Hematopoietic multipotent progenitor cell treated with erythropoietin and hydrocortisone succinate and interleukin-3 and kit ligand, for 6 days (in vitro differentiated cells): ENCODE data around the gene ANO9.

Experiments used
- DNase-seq: peaks from one replicate; pipeline ENCODE4 v3.0.0-alpha.2; 2015

The ANO9 gene, protein sequence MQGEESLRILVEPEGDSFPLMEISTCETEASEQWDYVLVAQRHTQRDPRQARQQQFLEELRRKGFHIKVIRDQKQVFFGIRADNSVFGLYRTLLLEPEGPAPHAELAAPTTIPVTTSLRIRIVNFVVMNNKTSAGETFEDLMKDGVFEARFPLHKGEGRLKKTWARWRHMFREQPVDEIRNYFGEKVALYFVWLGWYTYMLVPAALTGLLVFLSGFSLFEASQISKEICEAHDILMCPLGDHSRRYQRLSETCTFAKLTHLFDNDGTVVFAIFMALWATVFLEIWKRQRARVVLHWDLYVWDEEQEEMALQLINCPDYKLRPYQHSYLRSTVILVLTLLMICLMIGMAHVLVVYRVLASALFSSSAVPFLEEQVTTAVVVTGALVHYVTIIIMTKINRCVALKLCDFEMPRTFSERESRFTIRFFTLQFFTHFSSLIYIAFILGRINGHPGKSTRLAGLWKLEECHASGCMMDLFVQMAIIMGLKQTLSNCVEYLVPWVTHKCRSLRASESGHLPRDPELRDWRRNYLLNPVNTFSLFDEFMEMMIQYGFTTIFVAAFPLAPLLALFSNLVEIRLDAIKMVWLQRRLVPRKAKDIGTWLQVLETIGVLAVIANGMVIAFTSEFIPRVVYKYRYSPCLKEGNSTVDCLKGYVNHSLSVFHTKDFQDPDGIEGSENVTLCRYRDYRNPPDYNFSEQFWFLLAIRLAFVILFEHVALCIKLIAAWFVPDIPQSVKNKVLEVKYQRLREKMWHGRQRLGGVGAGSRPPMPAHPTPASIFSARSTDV

DNA sequence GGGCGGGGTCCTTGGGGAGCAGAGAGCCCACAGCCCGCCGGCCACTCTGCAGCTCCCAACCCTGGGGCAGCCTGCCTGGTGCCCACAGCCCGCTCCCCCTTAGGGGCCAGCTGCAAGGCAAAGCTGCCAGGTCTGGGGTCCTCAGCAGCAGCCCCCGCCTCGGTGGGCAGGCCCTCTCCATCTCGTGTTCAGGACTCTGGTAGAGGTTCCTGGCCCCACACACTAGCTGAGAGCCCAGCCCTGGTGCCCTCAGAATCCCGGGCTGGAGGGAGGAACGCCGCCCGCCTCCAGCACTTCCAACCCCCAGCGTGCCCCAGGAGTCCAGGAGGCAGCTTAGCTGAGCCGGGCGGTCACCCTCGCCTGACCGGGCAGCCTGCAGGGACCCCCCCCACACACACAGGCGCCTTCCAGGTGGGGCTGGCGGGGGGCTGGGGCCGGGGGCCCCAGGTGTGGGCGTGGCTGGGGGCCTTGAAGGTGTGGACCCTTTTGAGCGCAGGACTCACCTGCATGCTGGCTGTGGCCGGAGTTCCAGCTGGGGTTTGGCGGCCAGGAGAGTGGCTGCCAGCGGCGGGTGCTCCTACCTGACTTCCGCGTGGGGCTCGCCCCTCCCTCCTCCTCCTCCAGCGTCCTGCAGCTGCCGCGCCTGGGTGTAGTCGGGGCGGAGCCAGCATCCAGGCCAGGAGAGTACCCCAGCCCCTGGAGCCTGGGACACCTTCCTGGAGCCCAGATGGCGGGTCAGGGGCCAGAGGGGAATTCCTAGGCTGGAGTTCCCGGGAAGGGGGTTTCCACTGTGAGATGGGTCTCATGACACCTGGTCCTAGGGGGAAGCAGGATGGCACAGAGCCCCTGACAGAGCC lies at the start of gene ANO9:
Gene ANO9 (minus strand): TSS at position 594 of the 857 bp plus-strand sequence. CDS start 85 bp downstream, at position 509.
- DNase-seq: peak; percentile 45

DNA sequence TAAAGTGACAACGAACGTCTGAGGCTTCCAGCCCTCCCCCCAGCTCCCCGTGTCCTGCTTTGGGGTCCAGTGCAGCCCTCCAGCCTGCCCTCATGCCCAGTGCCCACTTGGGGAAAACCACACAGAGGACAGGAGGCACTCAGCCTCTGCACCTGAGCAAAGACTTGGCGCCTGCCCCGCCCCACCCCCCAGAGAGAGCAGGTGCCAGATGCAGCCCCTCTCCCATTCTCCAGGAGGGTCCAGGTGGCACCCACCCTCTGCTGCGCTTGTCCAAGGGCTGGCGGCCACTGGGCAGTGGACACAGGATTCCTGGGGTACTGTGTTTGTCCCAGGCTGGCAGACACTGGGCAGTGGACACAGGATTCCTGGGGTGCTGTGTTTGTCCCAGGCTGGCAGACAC lies 49.5 kb upstream of the ANO9 start:
- no peak for DNase-seq

DNA sequence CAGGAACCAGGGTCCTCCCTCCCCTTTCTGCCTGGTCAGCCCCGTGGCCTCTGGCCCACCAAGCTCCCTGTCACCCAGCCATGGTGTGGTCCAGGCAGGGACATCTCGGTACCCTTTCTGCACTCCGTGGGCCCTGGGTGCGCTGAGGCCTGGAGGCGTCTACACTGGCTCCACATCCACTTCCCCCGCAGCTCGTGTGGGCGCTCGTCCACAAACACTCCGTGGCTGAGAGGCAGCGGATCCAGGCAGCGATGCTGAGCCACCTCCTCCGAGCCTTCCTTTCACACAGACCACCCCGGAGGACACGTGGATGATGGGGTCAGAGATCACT lies 49.1 kb upstream of the ANO9 start:
- no peak for DNase-seq

DNA sequence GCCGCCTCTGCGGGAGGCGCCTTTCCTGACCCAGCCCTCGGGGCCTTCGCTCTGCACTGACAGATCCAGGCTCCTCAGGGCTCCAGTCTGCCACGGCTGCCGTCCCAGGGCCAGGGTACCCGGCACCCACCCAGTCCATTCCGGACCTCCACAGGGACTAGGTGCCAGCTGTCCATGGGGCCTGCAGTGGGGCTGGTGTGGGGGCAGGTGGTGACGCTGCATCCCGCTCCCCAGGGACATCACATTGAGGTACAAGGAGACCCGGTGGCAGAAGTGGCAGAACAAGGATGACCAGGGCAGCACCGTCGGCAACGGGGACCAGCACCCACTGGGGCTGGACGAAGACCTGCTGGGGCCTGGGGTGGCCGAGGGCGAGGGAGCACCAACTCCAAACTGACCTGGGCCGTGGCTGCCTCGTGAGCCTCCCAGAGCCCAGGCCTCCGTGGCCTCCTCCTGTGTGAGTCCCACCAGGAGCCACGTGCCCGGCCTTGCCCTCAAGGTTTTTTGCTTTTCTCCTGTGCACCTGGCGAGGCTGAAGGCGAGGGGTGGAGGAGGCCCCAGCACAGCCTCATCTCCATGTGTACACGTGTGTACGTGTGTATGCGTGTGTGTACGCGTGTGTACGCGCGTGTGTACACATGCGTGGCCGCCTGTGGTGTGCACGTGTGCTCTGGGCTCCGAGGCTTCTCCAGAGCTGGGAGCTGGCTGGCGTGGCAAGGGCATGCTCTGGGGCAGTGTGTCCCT lies 48.5 kb upstream of the ANO9 start:
- DNase-seq: no peak

DNA sequence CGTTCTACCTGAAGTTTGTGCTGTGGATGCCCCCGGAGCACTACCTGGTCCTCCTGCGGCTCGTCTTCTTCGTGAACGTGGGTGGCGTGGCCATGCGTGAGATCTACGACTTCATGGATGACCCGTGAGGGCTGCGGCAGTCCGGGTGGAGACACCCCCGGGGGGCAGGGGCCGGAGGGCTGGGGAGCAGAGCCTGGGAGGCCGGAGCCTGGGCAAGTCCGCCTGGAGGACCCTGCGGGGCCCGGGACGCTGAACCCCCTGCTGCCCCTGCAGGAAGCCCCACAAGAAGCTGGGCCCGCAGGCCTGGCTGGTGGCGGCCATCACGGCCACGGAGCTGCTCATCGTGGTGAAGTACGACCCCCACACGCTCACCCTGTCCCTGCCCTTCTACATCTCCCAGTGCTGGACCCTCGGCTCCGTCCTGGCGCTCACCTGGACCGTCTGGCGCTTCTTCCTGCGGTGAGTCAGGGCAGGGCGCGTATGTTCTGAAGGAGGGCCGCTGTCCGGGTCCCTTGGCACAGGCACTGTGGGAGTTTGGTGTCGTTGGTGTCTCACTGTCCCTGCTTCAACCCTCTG lies 47.9 kb upstream of the ANO9 start:
- DNase-seq: no peak

DNA sequence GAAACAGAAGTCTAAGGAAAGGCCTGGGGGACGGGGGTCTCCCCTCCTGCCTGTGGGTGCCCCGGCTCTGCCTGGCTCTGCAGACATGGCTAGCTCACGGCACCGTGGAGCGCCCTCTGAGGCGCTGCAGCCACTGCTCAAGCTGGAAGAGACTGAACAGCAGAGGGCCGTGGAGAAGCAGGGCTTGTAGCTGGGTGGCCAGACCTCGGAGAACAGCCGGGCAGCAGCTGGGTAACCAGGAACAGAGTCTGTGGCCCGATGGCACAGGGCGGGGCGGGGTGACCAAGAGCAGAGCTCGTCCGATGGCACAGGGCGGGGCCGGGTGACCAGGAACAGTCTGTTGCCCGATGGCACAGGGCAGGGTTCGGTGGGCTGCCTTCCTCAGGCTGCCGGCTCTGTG lies 47.2 kb upstream of the ANO9 start:
- DNase-seq: no peak

DNA sequence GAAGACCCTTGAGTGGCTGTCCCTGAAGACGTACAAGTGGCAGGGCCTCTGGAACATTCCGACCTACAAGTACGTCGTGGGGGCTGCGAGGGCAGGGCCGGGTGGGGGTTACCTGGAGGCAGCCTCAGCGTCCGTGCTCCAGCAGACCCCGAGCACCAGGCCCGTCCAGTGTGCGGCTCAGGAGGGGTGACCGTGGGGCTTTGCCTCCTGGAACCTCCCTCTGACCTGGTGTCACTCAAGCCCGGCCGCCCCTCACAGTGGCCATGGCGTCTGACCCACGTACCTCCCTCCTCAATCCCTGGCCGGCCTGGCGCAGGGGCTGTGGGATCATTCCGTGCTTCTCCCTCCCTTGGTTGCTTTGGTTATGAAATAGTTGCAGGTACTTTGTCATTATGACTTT lies 46.8 kb upstream of the ANO9 start:
- DNase-seq: no peak

DNA sequence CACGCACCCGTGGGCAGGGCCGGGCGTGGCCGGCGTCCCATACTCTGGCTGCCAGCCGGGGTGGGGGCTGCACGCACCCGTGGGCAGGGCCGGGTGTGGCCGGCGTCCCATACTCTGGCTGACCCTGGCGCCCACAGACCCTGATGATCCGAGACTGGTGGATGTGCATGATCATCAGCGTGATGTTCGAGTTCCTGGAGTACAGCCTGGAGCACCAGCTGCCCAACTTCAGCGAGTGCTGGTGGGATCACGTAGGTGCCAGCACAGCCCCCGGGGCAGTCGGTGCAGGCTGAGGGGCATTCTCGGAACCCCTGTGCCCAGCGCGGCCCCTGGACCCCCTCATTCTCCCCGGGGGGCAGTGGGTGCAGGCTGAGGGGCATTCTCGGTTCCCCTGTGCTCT lies 46.3 kb upstream of the ANO9 start:
- no peak for DNase-seq

DNA sequence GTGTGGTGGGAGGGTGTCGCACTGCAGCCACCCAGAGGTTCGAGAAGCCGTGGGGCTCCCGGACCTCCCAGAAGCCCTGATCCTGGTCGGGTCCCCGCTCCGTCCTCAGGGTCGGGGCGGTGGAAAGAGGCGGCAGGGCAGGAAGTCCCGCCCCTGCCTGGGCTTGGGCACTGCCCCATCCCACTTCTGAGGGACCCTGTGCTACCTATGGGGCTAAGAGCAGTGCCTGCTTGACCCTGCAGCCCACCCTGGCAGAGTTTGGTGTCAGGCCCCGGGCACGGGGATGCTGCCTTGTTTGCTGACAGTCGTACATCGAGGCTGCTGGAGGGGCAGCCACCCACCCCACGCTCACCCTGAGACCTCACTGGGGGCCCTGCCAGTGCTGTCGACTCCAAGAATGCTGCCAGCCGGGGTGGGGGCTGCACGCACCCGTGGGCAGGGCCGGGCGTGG lies 45.8 kb upstream of the ANO9 start:
- no peak for DNase-seq

DNA sequence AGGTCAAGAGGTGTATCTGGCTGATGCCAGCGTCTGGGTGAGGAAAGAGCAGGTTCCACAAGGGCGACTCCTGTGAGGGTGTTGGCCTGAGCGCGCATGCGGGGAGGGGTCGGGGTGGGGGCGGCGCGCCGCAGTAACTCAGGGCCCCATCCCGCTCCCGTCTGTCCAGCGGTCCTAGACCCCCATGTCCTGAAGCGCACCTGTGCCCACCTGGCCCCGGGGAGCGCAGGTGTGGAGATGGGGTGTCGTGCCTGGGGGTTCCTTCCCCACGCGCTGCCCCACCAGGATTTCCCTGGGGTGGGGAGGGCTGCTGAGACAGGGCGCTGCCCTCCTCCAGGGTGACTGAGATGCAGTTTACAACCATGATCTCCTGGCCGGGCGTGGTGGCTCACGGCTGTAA lies 44.4 kb upstream of the ANO9 start:
- DNase-seq: no peak

DNA sequence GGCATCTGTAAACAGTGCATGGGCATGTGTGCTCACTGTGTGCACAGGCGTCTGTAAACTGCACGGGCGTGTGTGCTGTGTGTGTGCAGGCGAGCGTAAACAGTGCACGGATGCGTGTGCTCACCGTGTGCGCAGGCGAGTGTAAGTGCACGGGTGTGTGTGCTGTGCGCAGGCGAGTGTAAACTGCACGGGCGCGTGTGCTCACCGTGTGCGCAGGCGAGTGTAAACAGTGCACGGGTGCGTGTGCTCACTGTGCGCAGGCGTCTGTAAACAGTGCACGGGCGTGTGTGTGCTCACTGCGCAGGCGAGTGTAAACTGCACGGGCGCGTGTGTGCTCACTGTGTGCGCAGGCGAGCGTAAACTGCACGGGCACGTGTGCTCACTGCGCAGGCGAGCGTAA lies 42.8 kb upstream of the ANO9 start:
- no peak for DNase-seq

DNA sequence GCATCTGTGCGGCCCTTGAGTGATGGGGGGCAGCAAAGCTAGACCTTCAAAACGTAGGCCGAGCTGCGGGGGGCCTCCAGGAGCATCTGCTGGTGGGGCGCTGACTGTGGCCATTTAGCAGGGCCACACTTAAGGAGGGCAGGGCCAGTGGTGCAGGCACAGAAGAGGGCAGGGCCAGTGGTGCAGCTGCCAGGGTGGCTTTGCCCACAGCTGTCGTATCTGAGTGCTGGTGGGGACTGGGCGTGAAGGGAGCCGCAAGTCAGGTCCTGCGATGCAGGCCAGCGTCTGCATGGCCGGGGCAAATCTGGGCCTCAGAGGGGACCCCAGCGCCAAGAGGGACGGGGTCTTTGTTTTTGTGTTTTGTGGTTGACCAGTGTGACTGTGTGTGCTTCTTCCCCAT lies 37.5 kb upstream of the ANO9 start:
- no peak for DNase-seq

DNA sequence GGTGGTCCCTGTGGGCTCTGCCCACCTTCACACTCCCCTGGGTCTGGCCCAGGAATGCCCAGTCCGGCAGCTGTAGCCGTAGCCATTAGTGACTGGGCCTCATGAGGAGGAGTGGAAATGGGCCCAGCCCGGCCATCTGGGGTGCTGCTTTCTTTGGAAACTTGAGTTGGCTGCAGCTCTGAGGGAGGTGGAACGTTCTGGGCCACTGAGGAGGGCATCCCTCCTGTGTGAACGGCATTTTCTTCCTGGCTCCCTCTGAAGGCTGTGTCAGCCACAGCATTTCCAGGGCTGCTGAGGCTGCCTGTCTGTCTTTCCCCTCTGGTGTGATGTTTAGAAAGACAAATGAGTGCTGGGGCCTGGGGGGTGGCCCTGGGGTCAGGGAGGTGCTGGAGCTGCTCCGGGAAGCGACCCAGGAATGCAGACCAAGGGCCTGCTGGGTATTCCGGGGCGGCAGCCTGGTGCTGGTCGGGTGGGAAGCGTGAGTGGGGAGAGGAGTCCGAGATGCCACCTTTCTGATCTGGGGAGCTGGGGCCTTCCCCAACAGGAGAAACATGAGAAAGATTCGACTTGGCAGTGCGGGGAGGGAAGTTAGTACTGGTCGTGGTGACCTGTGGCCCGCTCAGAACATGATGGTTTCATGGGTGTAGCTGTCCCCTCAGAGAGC lies 35.4 kb upstream of the ANO9 start:
- DNase-seq: no peak

DNA sequence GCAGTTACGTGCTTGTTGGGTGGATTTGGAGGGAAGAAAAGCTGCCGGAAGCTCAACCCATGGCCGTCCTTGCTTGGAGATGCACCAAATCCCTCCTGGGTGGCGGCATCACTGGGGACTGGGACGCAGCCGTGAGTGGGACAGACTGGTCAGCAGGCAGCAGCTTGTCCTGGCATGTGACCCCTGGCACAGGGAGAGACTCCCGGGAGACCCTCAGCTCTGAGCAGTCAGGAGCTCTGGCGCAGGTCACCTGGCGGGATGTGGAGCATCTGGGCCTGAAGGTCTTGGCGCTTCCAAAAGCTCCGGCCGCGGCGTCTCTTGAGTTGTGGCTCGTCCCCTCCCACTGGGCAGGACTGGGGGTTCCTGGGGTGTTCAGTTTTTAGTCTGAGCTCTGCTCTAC lies 34.6 kb upstream of the ANO9 start:
- no peak for DNase-seq

DNA sequence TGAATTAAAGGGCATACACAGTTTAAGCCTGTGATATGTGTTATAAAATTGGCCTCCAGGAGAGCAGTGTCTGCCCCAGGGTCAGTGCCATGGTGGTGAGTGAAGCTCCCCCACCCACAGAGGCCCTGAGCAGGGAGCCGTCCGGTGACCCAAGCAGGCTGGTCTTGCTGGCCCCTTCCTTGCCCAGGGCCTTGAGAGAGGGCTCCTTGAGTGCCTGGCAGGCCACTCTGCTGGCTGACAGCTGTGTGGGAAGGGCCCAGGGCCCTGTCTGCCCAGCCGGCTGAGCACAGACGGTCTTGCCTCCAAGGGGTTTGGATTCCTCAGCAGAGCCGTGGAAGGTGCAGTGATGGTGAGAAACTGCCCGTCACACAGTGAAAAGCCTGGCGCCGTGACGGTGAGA lies 34.1 kb upstream of the ANO9 start:
- DNase-seq: no peak

DNA sequence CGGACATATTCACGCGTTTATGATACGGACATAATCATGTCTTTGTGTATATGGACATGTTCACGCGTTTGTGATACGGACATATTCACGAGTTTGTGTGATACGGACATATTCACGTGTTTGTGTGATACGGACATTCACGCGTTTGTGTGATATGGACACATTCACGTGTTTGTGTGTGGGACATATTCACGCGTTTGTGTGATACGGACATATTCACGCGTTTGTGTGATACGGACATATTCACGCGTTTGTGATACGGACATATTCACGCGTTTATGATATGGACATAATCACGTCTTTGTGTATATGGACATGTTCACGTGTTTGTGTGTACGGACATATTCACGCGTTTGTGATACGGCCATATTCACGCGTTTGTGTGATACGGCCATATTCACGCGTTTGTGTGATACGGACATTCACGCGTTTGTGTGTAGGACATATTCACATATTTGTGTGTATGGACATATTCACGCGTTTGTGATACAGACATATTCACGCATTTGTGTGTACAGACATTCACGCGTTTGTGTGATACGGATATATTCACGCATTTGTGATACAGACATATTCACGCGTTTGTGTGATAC lies 33.2 kb upstream of the ANO9 start:
- no peak for DNase-seq

DNA sequence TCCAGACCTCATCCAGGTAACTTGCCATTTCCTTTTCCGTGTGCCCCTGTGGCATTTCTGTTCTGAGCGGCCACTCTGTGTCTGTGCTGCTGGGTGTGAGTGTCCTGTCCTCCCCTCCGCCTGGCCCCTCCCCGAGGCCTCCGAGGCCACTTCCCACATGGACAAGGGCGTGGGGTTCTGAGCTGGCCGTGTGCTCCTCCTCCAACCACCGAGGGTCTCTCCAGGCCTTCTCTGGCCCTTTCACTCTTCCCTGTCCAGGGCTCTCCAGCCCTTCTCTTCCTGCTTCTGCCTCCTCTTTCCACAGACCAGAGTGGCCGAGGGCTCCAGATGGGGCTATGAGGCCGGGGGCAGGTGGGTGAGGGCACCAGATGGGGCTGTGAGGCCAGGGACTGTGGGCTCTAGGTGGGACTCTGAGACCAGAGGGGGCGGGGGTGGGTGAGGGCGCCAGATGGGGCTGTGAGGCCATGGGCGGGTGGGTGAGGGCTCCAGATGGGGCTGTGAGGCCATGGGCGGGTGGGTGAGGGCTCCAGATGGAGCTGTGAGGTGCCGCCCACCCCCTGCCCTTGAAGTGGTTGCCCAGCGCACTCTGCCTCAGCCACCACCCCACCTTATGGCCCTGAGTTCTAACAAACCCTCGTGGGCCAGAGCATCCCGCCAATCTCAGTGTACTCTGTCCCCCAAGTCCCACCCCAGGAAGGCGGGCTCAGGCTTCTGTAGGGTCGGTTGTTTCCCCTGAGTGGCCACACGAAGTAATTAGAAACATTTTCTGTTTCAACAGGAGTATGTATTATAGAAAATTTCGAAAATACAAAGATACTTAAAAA lies 32.4 kb upstream of the ANO9 start:
- DNase-seq: no peak

DNA sequence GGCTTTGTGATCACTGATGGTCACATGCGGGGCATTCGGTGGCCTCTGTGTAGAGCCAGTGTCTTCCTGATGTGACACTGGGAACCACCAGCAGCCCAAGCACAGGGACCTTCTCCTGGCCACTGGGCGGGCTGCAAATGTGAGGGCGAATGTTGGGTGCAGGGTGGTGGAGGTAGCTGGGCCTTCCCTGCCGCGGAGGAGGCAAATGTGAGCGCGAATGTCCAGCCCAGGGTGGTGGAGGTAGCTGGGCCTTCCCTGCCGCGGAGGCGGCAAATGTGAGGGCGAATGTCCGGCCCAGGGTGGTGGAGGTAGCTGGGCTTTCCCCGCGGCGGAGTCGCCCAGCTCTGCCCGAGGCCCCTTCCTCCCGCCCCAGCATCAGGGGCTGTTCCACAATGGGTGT lies 31.6 kb upstream of the ANO9 start:
- DNase-seq: no peak

DNA sequence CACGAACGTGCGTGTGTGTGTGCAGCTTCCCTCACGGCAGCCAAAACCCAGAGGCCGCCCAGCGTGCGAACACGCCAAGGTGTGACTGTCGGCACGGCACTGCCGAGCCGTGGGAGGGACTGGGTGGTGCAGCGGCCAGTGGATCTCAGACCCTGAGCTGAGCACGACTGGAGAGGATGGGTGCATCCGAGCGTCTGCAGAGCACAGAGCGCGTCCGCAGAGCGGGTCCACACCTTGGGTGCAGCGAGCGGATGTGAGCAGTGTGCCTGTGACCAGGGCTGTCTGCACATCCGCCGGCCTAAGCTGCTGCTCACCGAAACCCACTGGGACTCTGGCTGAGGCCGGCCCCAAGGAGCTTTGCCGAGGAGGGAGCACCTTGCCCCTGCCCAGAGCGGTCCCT lies 31.0 kb upstream of the ANO9 start:
- DNase-seq: no peak

DNA sequence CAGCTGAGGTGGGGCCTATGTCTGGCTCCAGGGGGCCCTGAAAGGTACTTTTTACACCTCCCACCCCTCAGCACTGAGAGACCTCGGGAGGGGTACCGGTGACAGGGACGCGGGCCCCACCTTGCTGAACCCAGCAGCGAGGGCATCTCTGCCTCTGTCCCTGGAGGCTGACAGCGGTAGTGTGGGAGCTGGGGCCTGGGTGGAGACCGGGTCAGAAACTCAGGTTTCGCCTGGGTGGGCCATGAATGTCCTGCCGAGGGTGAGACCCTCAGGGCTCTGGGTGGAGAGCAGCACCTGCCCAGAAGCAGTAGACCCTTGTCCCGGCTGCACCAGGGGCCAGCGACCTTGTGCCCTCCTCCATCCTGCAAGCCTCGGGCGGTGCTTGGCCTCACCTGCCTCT lies 30.5 kb upstream of the ANO9 start:
- no peak for DNase-seq
